HG02981 (cell line): Measurements from ENCODE around the gene CHTF18.

Experiments used
- ATAC-seq: cut with Tn5 transposase; IDR thresholded peaks from one replicate; pipeline ENCODE4 v1.9.1; 2021; ENCODE audit warnings: mild to moderate bottlenecking, moderate library complexity; ENCODE audit not compliant: unreplicated experiment

Gene CHTF18

DNA sequence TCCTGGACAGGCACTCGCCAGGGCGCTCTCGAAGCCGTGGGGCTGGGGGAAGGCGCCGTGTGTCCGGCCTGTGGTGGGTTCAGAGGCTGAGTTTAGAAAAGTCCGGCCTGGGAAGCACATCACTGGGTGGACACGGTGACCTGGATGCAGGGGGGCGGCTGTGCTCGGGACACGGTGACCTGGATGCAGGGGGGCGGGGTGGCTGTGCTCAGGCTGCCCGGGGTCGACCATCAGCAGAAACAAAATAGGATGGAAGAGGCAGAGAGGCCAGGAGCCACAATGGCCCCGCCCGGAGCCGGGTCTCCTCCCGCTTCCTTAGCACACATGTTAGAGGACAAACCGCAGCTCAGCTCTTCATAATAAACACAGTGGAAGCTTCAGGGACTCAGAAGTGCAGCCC is 55.4 kb downstream of the CHTF18 start:
- no peak for ATAC-seq

DNA sequence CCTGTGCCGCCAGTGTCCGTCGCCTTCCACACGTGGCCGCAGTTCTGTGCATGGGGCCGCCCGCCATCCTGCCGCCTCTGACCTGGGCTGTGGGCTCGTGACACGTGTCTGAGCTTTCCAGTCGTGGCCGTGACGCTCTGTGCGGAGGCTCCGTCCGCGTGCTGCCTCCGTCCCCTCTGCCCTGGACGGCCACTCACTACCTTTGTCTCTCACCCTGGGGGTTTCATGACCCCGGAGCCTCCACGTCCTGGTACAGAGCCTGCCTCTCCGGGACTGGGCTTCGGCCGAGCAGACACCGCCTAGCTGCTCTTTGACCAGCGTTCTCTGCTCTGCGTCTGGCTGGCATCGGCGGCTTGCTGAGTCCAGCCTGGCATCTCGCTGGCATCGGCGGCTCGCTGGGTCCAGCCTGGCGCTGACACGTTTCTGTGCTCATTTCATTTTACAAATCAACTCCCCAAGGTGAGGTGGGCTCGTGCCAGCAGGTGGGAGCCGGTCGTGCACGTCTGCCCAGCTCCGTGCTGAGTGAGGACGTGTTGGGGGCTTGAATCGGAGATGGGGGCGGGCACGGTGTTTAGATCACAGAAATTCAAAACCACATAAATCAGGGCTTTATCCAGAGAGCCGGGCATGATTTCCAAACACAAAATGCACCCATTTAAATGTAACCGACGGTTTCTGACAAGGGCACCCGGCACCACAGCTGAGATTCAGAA is 56.4 kb downstream of the CHTF18 start:
- no peak for ATAC-seq

DNA sequence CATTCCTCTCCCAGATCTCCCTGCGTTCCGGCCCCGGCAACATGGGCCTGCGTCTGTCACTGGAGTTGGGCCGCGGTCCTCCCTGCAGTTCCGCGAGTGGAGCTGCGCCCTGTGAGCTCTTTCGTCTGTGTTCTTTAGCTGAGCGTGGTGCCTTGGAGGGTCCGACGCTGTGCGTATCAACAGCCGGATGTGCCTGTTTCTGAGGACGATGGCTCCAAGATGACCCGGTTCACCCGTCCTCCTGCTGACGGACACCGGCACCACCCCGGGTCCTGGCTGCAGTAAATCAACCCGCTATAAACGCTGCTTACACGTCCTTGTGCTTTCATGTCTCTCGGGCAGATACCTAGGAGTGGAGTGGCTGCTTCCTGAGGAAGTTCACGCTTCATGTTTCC is 56.9 kb downstream of the CHTF18 start:
- ATAC-seq, result no peak

DNA sequence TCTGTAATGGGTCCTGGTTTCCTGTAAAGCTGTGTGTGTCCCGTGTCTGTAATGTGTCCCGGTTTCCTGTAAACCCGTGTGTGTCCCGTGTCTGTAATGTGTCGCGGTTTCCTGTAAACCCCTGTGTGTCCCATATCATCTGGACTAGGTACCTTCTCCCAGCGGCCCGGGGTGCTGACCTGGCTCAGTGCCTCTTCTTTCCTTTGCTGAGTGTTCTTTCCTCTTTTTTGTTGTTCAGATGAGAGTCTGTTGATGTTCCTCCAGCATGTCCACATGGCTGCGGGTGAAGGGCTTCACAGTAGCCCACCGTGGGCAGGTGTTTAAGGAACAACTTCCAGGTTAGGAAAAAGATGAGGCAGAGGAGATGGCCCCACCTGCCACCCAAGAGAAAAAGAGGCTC is 58.7 kb downstream of the CHTF18 start:
- ATAC-seq, result no peak
